Body of pancreas (tissue), 4 donors: Measurements from ENCODE around the gene POTEH.
"Not testable (repeated sequence)": the region's sequence is repeated elsewhere in the genome, so short reads cannot be mapped to it uniquely, and the experiment has no call there.

Experiments used
- POLR2A ChIP-seq, 3 donors: fragments of 450-650 bp; IDR thresholded peaks; one replicate each; pipeline ENCODE4 v1.6.1; 2016; ENCODE audit warnings: antibody characterized with exemption in 3 of 3, mild to moderate bottlenecking in 2 of 3
- TF ChIP-seq, protein P1 (sequence below), 7 experiments: fragments of 450-650 bp in 4 of 7; fragments of 200-600 bp in 3 of 7; sonication (generic) in 3 of 7; IDR thresholded peaks; one replicate each; pipeline ENCODE4 v1.5.1; 2016 to 2019; ENCODE audit warnings: antibody characterized with exemption in 7 of 7

DNA sequence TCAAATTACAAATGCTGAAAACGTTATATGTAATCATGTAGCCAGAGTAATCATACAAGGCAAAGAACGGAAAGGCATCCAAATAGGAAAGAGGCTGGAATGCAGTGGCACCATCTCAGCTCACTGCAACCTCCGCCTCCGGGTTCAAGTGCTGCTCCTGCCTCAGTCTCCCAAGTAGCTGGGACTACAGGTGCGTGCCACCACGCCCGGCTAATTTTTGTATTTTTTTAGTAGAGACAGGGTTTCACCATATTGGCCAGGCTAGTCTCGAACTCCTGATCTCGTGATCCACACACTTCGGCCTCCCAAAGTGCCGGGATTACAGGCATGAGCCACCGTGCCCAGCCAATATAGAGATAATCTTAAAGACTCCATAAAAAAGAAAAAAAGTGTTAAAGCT lies 20.4 kb upstream of the POTEH start:
- TF ChIP-seq, protein P1, sequence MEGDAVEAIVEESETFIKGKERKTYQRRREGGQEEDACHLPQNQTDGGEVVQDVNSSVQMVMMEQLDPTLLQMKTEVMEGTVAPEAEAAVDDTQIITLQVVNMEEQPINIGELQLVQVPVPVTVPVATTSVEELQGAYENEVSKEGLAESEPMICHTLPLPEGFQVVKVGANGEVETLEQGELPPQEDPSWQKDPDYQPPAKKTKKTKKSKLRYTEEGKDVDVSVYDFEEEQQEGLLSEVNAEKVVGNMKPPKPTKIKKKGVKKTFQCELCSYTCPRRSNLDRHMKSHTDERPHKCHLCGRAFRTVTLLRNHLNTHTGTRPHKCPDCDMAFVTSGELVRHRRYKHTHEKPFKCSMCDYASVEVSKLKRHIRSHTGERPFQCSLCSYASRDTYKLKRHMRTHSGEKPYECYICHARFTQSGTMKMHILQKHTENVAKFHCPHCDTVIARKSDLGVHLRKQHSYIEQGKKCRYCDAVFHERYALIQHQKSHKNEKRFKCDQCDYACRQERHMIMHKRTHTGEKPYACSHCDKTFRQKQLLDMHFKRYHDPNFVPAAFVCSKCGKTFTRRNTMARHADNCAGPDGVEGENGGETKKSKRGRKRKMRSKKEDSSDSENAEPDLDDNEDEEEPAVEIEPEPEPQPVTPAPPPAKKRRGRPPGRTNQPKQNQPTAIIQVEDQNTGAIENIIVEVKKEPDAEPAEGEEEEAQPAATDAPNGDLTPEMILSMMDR (IDR thresholded peaks at IDR 0.05): not testable (repeated sequence)
- not testable (repeated sequence) for TF ChIP-seq POLR2A (IDR thresholded peaks at IDR 0.05)
